ENCODE results near the gene CCDC197.

DNA sequence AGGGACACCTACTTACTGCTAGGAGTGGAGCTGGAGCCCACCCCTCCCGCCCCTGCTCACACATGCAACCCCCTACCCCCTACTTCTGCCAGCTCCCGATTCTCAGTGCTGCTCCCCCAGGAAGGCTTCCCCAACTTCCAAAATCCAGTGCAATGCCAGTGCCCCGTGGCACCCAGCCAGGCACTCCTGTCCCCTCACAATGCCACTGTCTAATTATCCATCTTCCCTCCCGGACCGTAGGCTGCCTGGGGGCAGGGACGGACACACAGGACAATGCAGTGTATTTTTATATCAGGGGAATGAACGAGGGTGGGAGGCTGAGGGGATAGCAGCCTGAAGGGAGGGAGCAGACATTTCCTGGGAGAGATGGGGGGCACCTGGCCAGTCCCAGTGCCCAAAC lies 41.4 kb downstream of the CCDC197 start:
- TF ChIP-seq, protein P1, sequence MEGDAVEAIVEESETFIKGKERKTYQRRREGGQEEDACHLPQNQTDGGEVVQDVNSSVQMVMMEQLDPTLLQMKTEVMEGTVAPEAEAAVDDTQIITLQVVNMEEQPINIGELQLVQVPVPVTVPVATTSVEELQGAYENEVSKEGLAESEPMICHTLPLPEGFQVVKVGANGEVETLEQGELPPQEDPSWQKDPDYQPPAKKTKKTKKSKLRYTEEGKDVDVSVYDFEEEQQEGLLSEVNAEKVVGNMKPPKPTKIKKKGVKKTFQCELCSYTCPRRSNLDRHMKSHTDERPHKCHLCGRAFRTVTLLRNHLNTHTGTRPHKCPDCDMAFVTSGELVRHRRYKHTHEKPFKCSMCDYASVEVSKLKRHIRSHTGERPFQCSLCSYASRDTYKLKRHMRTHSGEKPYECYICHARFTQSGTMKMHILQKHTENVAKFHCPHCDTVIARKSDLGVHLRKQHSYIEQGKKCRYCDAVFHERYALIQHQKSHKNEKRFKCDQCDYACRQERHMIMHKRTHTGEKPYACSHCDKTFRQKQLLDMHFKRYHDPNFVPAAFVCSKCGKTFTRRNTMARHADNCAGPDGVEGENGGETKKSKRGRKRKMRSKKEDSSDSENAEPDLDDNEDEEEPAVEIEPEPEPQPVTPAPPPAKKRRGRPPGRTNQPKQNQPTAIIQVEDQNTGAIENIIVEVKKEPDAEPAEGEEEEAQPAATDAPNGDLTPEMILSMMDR (conservative IDR thresholded peaks at IDR 0.05), result no peak
- no peak for TF ChIP-seq ZFX (IDR thresholded peaks at IDR 0.05)

Measured in C4-2B (cell line).